Mucosa of descending colon (tissue), 3 donors: Measurements from ENCODE around the gene CERS6. TPM values are rescaled to one million over a fixed set of nuclear protein-coding genes. Genes with fewer than 3 reads are reported as not detected.
A peak's percentile ranks its signal among the peaks of the same experiment; 100 is the strongest.

Experiments
- ATAC-seq: fragments of 200-7000 bp; cut with Tn5 transposase; one replicate; pipeline ENCODE4 v1.9.1; 2020; ENCODE audit warnings: mild to moderate bottlenecking, moderate library complexity
- DNase-seq, 3 donors: peaks; one replicate each; pipeline ENCODE4 v3.0.0-alpha.2; 2020
- H3K36me3 ChIP-seq: fragments of 200-600 bp; one replicate; pipeline ENCODE4 v1.8.0; 2021; ENCODE audit warnings: low read depth, mild to moderate bottlenecking
- H3K4me1 ChIP-seq: fragments of 200-600 bp; one replicate; pipeline ENCODE4 v1.8.0; 2021; ENCODE audit warnings: low read depth, mild to moderate bottlenecking
- H3K4me3 ChIP-seq: fragments of 200-600 bp; one replicate; pipeline ENCODE4 v1.8.0; 2021; ENCODE audit warnings: mild to moderate bottlenecking
- H3K9me3 ChIP-seq: fragments of 200-600 bp; one replicate; pipeline ENCODE4 v1.8.0; 2021; ENCODE audit warnings: mild to moderate bottlenecking
- intact Hi-C, 2 donors: fragments of 100-400 bp; cut with DNase I in 1 of 2; cut with micrococcal nuclease in 1 of 2; formaldehyde crosslinking; loops; one replicate each; pipeline versions ENCODE4 v1.11.0 to v1.11.1; 2022; cut with DNase I, micrococcal nuclease
- total RNA-seq, 3 donors: library from RNA; stranded (reverse); fragmentation: NEBNext Ultra II Directional in 2 of 3; extraction: Animal tissue kit (Norgen Biotek cat#: 25700) in 2 of 3; gene quantifications; one replicate each; pipeline versions ENCODE4 v1.2.1 to v1.2.4, GENCODE V29; 2021 to 2023
- TF ChIP-seq, protein P1 (sequence below): fragments of 200-600 bp; IDR thresholded peaks from one replicate; pipeline ENCODE4 v1.8.0; 2022; ENCODE audit warnings: antibody characterized with exemption, mild to moderate bottlenecking
- donor health status: DM: no; HTN: no; CAD: no; lungs with moderate emphysema.
- donor health status: DM: no; HTN: no; CAD: no.
- donor health status: DM: no; HTN: yes; CAD: no.

CERS6 gene
- total RNA-seq, 3 donors from 2014 or later = 27.4 to 67.2 (median 65.0) TPM

DNA sequence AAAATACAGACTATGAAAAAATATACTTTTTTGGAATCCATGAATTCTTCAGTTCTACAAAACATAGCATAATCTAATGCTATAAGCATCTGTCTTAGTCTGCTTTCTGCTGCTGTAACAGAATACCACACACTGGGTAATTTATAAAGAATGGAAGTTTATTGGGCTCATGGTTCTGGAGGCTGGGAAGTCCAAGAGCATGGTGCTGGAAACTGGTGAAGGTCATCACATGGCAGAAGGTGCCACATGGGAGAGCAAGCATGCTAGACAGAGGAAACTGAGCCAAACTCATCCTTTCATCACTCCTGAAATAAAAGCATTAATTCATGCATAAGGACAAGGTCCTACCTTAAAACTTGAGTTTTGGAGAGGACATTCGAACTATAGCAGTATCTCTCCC, 319.8 kb downstream of the CERS6 start:
- ATAC-seq = no peak
- H3K36me3 ChIP-seq = no peaks in the 10 kb centered on the region
- intact Hi-C loops = loop anchor here in 1 of 2 donors (10.0 kb wide), 1 partner anchor 49 kb away; no protein-coding TSS in a partner anchor

DNA sequence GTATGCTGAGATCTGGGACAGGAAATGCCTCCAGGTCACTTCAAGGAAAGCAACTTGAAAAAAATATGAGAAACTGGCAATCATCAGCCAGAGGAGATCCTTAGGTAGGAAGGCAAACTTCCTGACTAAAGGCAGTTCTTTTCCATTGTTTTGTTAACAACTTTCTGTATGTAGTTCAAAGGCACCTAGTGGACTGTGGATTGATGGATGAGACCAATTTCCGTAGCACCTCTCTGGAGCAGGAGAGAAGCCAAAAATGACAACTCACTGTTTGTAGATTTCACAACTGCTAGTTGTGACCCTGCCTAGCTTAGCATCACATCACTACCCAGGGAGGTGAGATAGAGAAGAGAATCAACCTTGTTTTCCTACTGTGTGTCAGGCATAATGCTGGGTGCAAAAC, 324.6 kb downstream of the CERS6 start:
- intact Hi-C loops = no loop called here
- DNase-seq (no peak), ATAC-seq (no peak)
- no peaks in the 10 kb centered on the region for H3K4me1 ChIP-seq
- H3K9me3 ChIP-seq = no peaks in the 10 kb centered on the region
- H3K4me3 ChIP-seq = no peak overlapping the region
- TF ChIP-seq, protein P1, sequence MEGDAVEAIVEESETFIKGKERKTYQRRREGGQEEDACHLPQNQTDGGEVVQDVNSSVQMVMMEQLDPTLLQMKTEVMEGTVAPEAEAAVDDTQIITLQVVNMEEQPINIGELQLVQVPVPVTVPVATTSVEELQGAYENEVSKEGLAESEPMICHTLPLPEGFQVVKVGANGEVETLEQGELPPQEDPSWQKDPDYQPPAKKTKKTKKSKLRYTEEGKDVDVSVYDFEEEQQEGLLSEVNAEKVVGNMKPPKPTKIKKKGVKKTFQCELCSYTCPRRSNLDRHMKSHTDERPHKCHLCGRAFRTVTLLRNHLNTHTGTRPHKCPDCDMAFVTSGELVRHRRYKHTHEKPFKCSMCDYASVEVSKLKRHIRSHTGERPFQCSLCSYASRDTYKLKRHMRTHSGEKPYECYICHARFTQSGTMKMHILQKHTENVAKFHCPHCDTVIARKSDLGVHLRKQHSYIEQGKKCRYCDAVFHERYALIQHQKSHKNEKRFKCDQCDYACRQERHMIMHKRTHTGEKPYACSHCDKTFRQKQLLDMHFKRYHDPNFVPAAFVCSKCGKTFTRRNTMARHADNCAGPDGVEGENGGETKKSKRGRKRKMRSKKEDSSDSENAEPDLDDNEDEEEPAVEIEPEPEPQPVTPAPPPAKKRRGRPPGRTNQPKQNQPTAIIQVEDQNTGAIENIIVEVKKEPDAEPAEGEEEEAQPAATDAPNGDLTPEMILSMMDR = no peak
- H3K36me3 ChIP-seq = no peaks in the 10 kb centered on the region

More for the DNA sequence above, 319.8 kb downstream of the CERS6 start:
- TF ChIP-seq, protein P1 = no peak
- Histone ChIP-seq H3K4me1 (no peaks in the 10 kb centered on the region), H3K4me3 (no peak overlapping the region), H3K9me3 (no peaks in the 10 kb centered on the region)
- DNase-seq = no peak

DNA sequence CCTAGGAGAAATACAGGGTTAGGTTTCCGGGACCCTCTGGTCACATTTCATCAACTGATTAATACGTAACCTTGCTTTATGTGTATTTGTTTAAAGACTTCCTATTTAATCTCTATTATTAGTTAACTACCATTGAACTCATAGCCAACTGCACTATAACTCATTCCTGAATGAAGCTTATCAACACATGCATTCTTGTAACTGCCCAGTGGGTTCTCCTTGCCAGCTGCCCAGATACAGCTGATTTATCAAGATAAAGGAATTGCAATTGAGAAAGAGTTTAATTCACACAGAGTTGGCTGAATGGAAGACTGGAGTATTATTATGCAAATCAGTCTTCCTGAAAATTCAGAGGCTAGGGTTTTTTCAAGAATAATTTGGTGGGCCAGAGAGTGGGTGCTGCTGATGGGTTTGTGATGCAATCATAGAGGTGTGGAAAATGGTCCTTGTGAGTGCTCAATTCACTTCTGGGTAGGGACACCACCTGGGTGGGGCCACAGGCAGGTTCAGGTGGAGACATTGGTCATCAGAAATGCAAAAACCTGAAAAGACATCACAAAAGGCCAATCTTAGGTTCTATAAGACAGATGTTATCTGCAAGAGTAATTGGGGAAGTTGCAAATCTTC, 325.2 kb downstream of the CERS6 start:
- DNase-seq (no peak), ATAC-seq (no peak)
- TF ChIP-seq, protein P1 = no peak
- no peaks in the 10 kb centered on the region for H3K36me3 ChIP-seq
- no peak overlapping the region for H3K4me3 ChIP-seq
- H3K9me3 ChIP-seq = no peaks in the 10 kb centered on the region
- intact Hi-C loops = no loop called here
- no peaks in the 10 kb centered on the region for H3K4me1 ChIP-seq

DNA sequence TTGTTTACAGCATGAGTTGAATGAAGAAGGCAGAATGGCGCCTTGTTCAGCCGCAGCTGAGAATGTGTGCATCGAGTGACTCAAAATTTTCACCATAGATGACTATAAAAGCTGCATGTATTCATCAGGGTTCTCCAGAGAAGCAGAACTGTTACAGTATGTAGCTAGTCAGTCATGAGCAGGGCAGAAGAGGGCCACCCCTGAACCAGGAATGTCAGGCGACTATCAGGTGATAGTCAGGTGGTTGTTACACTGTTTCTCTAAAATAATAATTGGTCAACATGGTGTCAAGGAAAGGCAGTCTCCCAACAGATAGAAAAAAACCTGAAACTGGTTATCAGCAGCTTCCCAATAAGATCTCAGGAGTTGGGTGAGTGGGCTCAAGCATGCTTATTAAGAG, 326.2 kb downstream of the CERS6 start:
- no peak overlapping the region for H3K4me3 ChIP-seq
- H3K4me1 ChIP-seq = no peaks in the 10 kb centered on the region
- H3K36me3 ChIP-seq = no peaks in the 10 kb centered on the region
- no peaks in the 10 kb centered on the region for H3K9me3 ChIP-seq
- ATAC-seq (no peak), DNase-seq (no peak)
- TF ChIP-seq, protein P1 = no peak
- intact Hi-C loops = no loop called here

DNA sequence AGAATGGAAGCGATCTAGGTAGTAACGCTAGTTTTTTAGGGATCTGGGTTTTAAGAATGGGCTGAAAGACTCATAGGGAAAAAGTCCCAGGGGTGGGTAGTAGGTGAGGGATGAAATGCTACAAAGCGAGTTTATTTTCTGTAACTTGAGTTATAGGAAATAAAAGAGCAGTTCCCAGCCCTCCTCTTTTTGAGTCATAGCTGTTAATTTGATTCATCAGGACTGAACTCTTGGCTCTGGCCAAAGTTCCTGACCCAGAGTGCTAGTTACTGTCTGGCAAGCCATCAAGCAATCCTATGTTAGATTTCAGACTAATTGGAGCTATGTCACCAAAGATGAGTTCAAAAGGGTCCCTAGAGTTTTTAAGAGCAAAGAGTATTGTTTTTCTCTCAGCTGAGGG, 328.9 kb downstream of the CERS6 start:
- intact Hi-C loops = no loop called here
- DNase-seq (no peak), ATAC-seq (peak; percentile 83)
- no peaks in the 10 kb centered on the region for H3K9me3 ChIP-seq
- no peak overlapping the region for H3K4me3 ChIP-seq
- H3K4me1 ChIP-seq = no peaks in the 10 kb centered on the region
- TF ChIP-seq, protein P1 = no peak
- H3K36me3 ChIP-seq = no peaks in the 10 kb centered on the region
